ENCODE data around the gene INF2. TPM values are rescaled to one million over a fixed set of nuclear protein-coding genes. Genes with fewer than 3 reads are reported as not detected.

The INF2 gene
- total RNA-seq, 1 experiment from 2014 or later = 58.3 TPM

GRCh38 chr14:104699426-104699748, 10.0 kb downstream of the INF2 start:
- H3K27me3 ChIP-seq (ENCODE audit: insufficient read depth, low read length) = no peaks in the 10 kb centered on the region
- no peak for DNase-seq
- TF ChIP-seq CTCF (conservative IDR thresholded peaks at IDR 0.05) = no peak
- no peak overlapping the region for H3K4me2 ChIP-seq (ENCODE audit: insufficient read depth, insufficient read length, low read length)
- H3T11ph ChIP-seq (ENCODE audit: low read length) = no peak overlapping the region
- H3K9me3 ChIP-seq (ENCODE audit: control insufficient read depth, low read depth, low read length) = no peaks in the 10 kb centered on the region
- Mint-ChIP-seq H3K27me3 (ENCODE audit: low read depth) (no peaks in the 10 kb centered on the region; the same call in 1 of the 2 replicates), H3K9me3 (peaks cover 5 to 8% of the 10 kb centered on the region in 2 experiments), H3K4me3 (no peak overlapping the region), H3K36me3 (ENCODE audit: insufficient read depth in 1 of 3, low read depth in 3 of 3) (peaks cover 18 to 26% (median 23%) of the 10 kb centered on the region in 3 experiments), H3K27ac (no peak overlapping the region), H3K4me1 (peaks cover 22 to 39% of the 10 kb centered on the region in 2 experiments)
- no peak overlapping the region for H4K5ac ChIP-seq (ENCODE audit: insufficient read length, low read depth, low read length)
- H4K91ac ChIP-seq (ENCODE audit: insufficient read length, low read depth, low read length) = no peak overlapping the region
- H2BK5ac ChIP-seq (ENCODE audit: insufficient read length, low read length) = no peak overlapping the region
- no peak overlapping the region for H3K18ac ChIP-seq (ENCODE audit: insufficient read length, low read depth, low read length)
- H2AFZ ChIP-seq (ENCODE audit: low read length) = no peak overlapping the region
- no peaks in the 10 kb centered on the region for H3K79me2 ChIP-seq (ENCODE audit: insufficient read depth, low read length)
- peaks cover 4% of the 10 kb centered on the region; the same call in 1 of the 2 replicates for H3K4me1 ChIP-seq (ENCODE audit: insufficient read depth, low read length)
- H2BK120ac ChIP-seq (ENCODE audit: low read depth, low read length, poor library complexity, severe bottlenecking) = no peak overlapping the region
- H3K79me1 ChIP-seq (ENCODE audit: insufficient read depth, low read depth, low read length, poor library complexity, severe bottlenecking) = no peaks in the 10 kb centered on the region
- H3K56ac ChIP-seq (ENCODE audit: insufficient read length, low read depth, low read length) = no peak overlapping the region
- no peak overlapping the region; the same call in 1 of the 2 replicates for H3K14ac ChIP-seq (ENCODE audit: insufficient read depth, low read length)
- WGBS (ENCODE audit: extremely low coverage, insufficient read length, low lambda C conversion rate) = no CpG with 5 or more reads among the region's 12 CpGs
- no peaks in the 10 kb centered on the region for H3K23me2 ChIP-seq (ENCODE audit: insufficient read length, low read depth, low read length, poor library complexity, severe bottlenecking)
- H3K23ac ChIP-seq (ENCODE audit: insufficient read length, low read depth, low read length) = no peak overlapping the region
- H2BK15ac ChIP-seq (ENCODE audit: low read depth, low read length) = no peak overlapping the region
- no peak overlapping the region for H4K8ac ChIP-seq (replicated peaks; ENCODE audit: insufficient read length, low read depth, low read length)
- H3K27ac ChIP-seq (ENCODE audit: insufficient read length, low read depth, low read length) = no peak overlapping the region
- no peak overlapping the region for H3K4ac ChIP-seq (ENCODE audit: low read depth, low read length)
- H4K20me1 ChIP-seq (ENCODE audit: control insufficient read depth, insufficient read depth, insufficient read length) = no peaks in the 10 kb centered on the region
- no peak overlapping the region for H2BK20ac ChIP-seq (ENCODE audit: low read depth, low read length, poor library complexity, severe bottlenecking)
- no peak overlapping the region for H3K9ac ChIP-seq (ENCODE audit: extremely low read depth, insufficient read length, low read length)
- no peak overlapping the region for H2BK12ac ChIP-seq (ENCODE audit: insufficient read length, low read depth, low read length)
- no peak overlapping the region for H2AK5ac ChIP-seq (ENCODE audit: insufficient read length, low read length)

Data from H9 (cell line).